Renal cortex interstitium (tissue), 15 donors: Measurements from ENCODE around the gene POP5. TPM values are rescaled to one million over a fixed set of nuclear protein-coding genes. Genes with fewer than 3 reads are reported as not detected.
A peak's percentile ranks its signal among the peaks of the same experiment; 100 is the strongest.
"Not testable (repeated sequence)": the region's sequence is repeated elsewhere in the genome, so short reads cannot be mapped to it uniquely, and the experiment has no call there.

Experiments used
- DNase-seq, 11 donors: peaks; one replicate each; pipeline ENCODE4 v3.0.0-alpha.2; 2013; ENCODE audit warnings: low read depth in 9 of 11, low spot score in 4 of 11; ENCODE audit errors: extremely low read depth in 1 of 11
- long read RNA-seq, 16 experiments: transcript quantifications; one replicate each; lab custom pipeline, GENCODE V29; 2026
- polyA plus RNA-seq, 3 donors: library from polyadenylated mRNA; unstranded; fragments of 120-200 nt; gene quantifications; one replicate each; pipeline ENCODE4 v1.2.1, GENCODE V29; 2013; ENCODE audit not compliant: insufficient read length in 3 of 3

Gene POP5
- polyA plus RNA-seq: 10 to 100 TPM; 48.0 to 58.1 (median 55.8) TPM
- long read RNA-seq, donor 1, transcript POP5-202 (5 exons, 801 nt): major isoform, 11 of 14 reads
- long read RNA-seq, donor 1, partial matches to known transcripts: 0 of 14 reads
- long read RNA-seq, donor 1, other reads (novel, unspliced or antisense): 0 of 14 reads
- long read RNA-seq, donor 2, transcript POP5-201 (4 exons, 913 nt): major isoform, 5 of 13 reads
- long read RNA-seq, donor 2, partial matches to known transcripts: 0 of 13 reads
- long read RNA-seq, donor 2, other reads (novel, unspliced or antisense): 0 of 13 reads
- long read RNA-seq, donor 3, transcript POP5-202 (5 exons, 801 nt): major isoform, 17 of 31 reads
- long read RNA-seq, donor 3, partial matches to known transcripts: 0 of 31 reads
- long read RNA-seq, donor 3, other reads (novel, unspliced or antisense): 0 of 31 reads
- long read RNA-seq, donor 4, transcript POP5-207 (1 exons, 578 nt): minor isoform, 5 of 20 reads
- long read RNA-seq, donor 4, transcript POP5-202 (5 exons, 801 nt): major isoform, 10 of 20 reads
- long read RNA-seq, donor 4, partial matches to known transcripts: 0 of 20 reads
- long read RNA-seq, donor 4, other reads (novel, unspliced or antisense): 0 of 20 reads
- long read RNA-seq, donor 5: 0 reads
- long read RNA-seq, donor 6, transcript POP5-207 (1 exons, 578 nt): minor isoform, 5 of 27 reads
- long read RNA-seq, donor 6, transcript POP5-202 (5 exons, 801 nt): major isoform, 13 of 27 reads
- long read RNA-seq, donor 6, partial matches to known transcripts: 0 of 27 reads
- long read RNA-seq, donor 6, other reads (novel, unspliced or antisense): 0 of 27 reads
- long read RNA-seq, donor 7, transcript POP5-202 (5 exons, 801 nt): major isoform, 16 of 28 reads
- long read RNA-seq, donor 7, transcript POP5-205 (2 exons, 718 nt): minor isoform, 5 of 28 reads
- long read RNA-seq, donor 7, partial matches to known transcripts: 0 of 28 reads
- long read RNA-seq, donor 7, other reads (novel, unspliced or antisense): 0 of 28 reads
- long read RNA-seq, donor 8, transcript POP5-208 (4 exons, 821 nt): minor isoform, 5 of 45 reads
- long read RNA-seq, donor 8, transcript POP5-202 (5 exons, 801 nt): major isoform, 17 of 45 reads
- long read RNA-seq, donor 8, transcript POP5-206 (2 exons, 653 nt): minor isoform, 5 of 45 reads
- long read RNA-seq, donor 8, transcript POP5-207 (1 exons, 578 nt): minor isoform, 8 of 45 reads
- long read RNA-seq, donor 8, partial matches to known transcripts: 0 of 45 reads
- long read RNA-seq, donor 8, other reads (novel, unspliced or antisense): 0 of 45 reads
- long read RNA-seq, donor 9, transcript POP5-202 (5 exons, 801 nt): major isoform, 16 of 26 reads
- long read RNA-seq, donor 9, partial matches to known transcripts: 0 of 26 reads
- long read RNA-seq, donor 9, other reads (novel, unspliced or antisense): 0 of 26 reads
- long read RNA-seq, donor 10, transcript POP5-202 (5 exons, 801 nt): major isoform, 8 of 16 reads
- long read RNA-seq, donor 10, partial matches to known transcripts: 0 of 16 reads
- long read RNA-seq, donor 10, other reads (novel, unspliced or antisense): 0 of 16 reads
- long read RNA-seq, donor 11, partial matches to known transcripts: 0 of 15 reads
- long read RNA-seq, donor 11, other reads (novel, unspliced or antisense): 0 of 15 reads
- long read RNA-seq, donor 12, transcript POP5-202 (5 exons, 801 nt): major isoform, 6 of 11 reads
- long read RNA-seq, donor 12, partial matches to known transcripts: 0 of 11 reads
- long read RNA-seq, donor 12, other reads (novel, unspliced or antisense): 0 of 11 reads
- long read RNA-seq, donor 13: 0 reads
- long read RNA-seq, donor 14, transcript POP5-202 (5 exons, 801 nt): major isoform, 8 of 23 reads
- long read RNA-seq, donor 14, transcript POP5-205 (2 exons, 718 nt): minor isoform, 5 of 23 reads
- long read RNA-seq, donor 14, transcript POP5-201 (4 exons, 913 nt): minor isoform, 5 of 23 reads
- long read RNA-seq, donor 14, partial matches to known transcripts: 0 of 23 reads
- long read RNA-seq, donor 14, other reads (novel, unspliced or antisense): 0 of 23 reads
- long read RNA-seq, donor 15, transcript POP5-202 (5 exons, 801 nt): major isoform, 5 of 13 reads
- long read RNA-seq, donor 15, transcript POP5-207 (1 exons, 578 nt): major isoform, 5 of 13 reads
- long read RNA-seq, donor 15, partial matches to known transcripts: 0 of 13 reads
- long read RNA-seq, donor 15, other reads (novel, unspliced or antisense): 0 of 13 reads
- long read RNA-seq, donor 16, transcript POP5-207 (1 exons, 578 nt): minor isoform, 6 of 76 reads
- long read RNA-seq, donor 16, transcript POP5-202 (5 exons, 801 nt): major isoform, 30 of 76 reads
- long read RNA-seq, donor 16, transcript POP5-205 (2 exons, 718 nt): minor isoform, 9 of 76 reads
- long read RNA-seq, donor 16, transcript POP5-201 (4 exons, 913 nt): minor isoform, 13 of 76 reads
- long read RNA-seq, donor 16, partial matches to known transcripts: 0 of 76 reads
- long read RNA-seq, donor 16, other reads (novel, unspliced or antisense): 0 of 76 reads

- DNase-seq: peak; percentile 90 to 97 (median 94)
Measured at GRCh38 chr12:120580787-120581723, at the start of gene POP5. POP5 (minus strand) TSS chr12:120581402; CDS start chr12:120581362, 40 bp downstream.

- DNase-seq: no peak
Measured at GRCh38 chr12:120630104-120630892, 49.1 kb upstream of the POP5 start.

GRCh38 chr12:120628919-120629318 lies 47.7 kb upstream of the POP5 start:
- no peak for DNase-seq

GRCh38 chr12:120625557-120626419 lies 44.6 kb upstream of the POP5 start:
- DNase-seq: no peak

- DNase-seq: no peak
Measured at GRCh38 chr12:120620624-120621023, 39.4 kb upstream of the POP5 start.

- DNase-seq: no peak
Measured at GRCh38 chr12:120618954-120619615, 37.9 kb upstream of the POP5 start.

GRCh38 chr12:120617767-120618166 lies 36.6 kb upstream of the POP5 start:
- not testable (repeated sequence) for DNase-seq

- not testable (repeated sequence) for DNase-seq
Measured at GRCh38 chr12:120617193-120617592, 36.0 kb upstream of the POP5 start.

- no peak for DNase-seq
Measured at GRCh38 chr12:120614848-120615247, 33.6 kb upstream of the POP5 start.

GRCh38 chr12:120611534-120611933 lies 30.3 kb upstream of the POP5 start:
- not testable (repeated sequence) for DNase-seq

GRCh38 chr12:120610560-120610959 lies 29.4 kb upstream of the POP5 start:
- DNase-seq: no peak

- not testable (repeated sequence) for DNase-seq
Measured at GRCh38 chr12:120602416-120602815, 21.2 kb upstream of the POP5 start.
